ENCODE data around the gene TADA3.

The TADA3 gene

DNA sequence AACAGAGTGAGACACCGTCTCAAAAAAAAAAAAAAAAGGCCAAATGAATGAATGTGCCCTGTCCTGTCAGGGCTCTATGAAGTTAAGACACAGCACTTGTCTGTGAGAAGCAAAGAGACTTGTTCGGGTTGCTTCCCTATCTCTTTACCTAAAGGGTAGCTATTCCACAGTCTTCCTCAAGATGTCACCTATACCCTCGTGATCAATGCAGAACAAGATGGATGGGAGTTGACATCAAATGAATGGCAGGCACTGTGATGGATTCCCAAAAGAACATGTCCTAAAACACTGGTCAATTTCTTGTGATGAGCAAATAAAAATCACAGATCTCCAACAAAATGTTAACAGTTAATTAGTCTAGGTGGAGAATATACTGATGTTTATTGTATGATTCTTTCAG is 9.5 kb downstream of the TADA3 start:
- no peak for DNase-seq (ENCODE audit: low spot score)
- TF ChIP-seq, protein P1, sequence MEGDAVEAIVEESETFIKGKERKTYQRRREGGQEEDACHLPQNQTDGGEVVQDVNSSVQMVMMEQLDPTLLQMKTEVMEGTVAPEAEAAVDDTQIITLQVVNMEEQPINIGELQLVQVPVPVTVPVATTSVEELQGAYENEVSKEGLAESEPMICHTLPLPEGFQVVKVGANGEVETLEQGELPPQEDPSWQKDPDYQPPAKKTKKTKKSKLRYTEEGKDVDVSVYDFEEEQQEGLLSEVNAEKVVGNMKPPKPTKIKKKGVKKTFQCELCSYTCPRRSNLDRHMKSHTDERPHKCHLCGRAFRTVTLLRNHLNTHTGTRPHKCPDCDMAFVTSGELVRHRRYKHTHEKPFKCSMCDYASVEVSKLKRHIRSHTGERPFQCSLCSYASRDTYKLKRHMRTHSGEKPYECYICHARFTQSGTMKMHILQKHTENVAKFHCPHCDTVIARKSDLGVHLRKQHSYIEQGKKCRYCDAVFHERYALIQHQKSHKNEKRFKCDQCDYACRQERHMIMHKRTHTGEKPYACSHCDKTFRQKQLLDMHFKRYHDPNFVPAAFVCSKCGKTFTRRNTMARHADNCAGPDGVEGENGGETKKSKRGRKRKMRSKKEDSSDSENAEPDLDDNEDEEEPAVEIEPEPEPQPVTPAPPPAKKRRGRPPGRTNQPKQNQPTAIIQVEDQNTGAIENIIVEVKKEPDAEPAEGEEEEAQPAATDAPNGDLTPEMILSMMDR (IDR thresholded peaks at IDR 0.05; ENCODE audit: extremely low read depth, missing control alignments) = peak; percentile 4

DNA sequence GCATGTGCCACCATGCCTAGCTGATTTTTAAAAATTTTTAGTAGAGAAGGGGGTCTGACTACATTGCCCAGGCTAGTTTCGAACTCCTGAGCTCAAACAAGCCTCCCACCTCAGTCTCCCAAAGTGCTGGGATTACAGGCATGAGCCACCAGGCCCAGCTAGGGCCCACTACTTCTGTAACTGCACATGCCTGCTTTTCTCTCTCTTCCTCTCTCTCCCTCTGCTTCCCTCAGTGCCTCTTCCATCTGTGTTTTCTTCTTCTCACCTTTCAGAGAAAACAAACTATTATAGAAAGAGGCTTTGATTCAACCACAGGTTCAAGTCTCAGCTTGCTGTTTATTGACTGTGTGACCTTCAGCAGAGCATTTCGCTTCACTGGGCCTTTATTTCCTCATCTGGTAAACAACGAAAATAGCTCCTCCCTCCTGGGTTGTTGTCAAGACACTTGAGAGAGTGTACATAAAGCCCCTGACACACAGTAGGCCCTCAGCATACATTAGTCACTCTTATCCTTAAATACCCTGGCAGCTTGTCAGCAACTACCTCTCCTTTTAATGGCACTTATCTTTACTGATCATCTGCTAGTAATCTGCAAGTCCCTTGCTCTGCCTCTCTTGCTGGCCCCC is 10.2 kb downstream of the TADA3 start:
- no peak for DNase-seq (ENCODE audit: low spot score)

DNA sequence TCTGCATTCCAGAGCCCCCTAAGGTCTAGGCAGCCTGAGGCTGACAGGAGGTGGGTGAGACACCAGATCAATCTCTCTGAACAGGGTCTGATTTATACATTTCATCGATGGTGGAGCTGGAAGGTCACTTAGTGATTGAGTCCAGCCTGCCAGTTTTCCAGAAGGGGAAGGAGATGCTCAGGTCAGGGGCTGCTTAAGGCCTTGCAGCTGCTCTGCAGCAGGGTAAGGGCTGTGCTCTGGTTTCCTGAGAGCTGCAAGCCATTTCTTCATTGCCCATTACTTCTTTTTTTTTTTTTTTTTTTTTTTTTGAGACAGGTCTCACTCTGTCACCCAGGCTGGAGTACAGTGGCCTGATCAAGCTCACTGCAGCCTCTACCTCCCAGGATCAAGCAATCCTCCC is 10.7 kb downstream of the TADA3 start:
- no peak for DNase-seq (ENCODE audit: low spot score)
- TF ChIP-seq, protein P1 (IDR thresholded peaks at IDR 0.05; ENCODE audit: extremely low read depth, missing control alignments) = no peak

More for the DNA sequence above, 10.2 kb downstream of the TADA3 start:
- TF ChIP-seq, protein P1 (IDR thresholded peaks at IDR 0.05; ENCODE audit: extremely low read depth, missing control alignments) = no peak

DNA sequence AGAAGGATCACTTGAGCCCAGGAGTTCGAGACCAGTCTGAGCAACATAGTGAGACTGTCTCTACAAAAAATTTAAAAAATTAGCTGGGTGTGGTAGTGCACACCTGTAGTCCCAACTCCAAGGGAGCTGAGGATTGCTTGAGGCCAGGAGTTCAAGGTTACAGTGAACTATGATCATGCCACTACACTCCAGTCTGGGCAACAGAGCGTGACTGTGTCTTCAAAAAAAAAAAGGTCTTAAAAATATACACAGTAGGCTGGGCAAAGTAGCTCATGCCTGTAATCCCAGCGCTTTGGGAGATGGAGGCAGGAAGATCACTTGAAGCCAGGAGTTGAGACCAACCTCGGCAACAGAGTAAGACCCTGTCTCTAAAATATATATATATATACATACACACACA is 11.4 kb downstream of the TADA3 start:
- no peak for DNase-seq (ENCODE audit: low spot score)
- TF ChIP-seq, protein P1 (IDR thresholded peaks at IDR 0.05; ENCODE audit: extremely low read depth, missing control alignments) = no peak

DNA sequence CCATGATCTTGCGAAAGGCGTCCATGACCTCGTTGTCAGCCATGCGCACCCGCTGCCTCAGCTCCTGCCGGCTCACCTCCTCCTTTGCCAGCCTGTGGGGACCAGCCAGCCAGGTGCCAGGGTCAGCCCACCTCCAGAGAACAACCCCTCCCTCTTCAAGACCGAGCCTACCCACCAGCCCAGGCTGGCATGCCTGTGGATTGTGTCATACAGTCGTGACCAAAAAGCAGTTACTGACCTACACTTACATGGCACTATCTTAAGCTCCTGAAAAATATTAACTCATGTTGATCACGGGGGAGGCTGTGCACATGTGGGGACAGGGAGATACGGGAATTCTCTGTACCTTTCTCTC is 11.8 kb downstream of the TADA3 start:
- TF ChIP-seq, protein P1 (IDR thresholded peaks at IDR 0.05; ENCODE audit: extremely low read depth, missing control alignments) = no peak
- no peak for DNase-seq (ENCODE audit: low spot score)

DNA sequence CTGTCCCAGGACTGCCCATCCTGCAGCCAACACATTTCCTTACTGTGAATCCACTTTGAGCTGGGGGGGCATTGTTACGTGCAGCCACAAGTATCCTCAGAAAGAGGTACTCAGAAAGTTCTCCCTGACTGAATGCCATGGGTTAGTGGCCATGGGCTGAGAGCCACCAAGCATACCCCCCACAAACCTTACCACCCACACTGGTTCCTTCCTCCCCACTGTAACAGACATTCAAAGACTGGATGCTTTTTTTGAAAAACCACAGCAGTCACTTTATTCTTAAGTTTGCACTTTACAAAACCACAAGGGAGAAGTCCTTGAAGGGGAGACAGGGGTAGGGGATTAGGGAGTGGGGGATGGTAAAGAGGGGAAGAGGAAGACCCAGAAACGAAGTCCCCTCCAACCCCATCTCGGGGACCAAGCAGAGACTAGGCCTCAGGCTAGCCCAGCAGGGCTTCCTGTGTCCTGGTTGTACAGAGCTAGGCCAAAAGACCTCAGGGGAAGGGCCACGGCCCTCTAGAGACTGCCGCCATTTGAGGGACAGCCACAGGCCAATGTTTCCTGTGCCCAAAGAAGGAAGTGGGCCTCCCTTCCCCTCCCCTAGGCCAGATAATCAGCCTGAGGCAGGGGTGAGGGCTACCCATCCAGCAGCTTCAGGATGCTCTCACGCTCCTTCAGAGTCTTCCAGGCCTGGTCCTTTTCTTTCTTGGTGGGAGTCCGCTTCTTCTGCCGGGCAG is 12.4 kb downstream of the TADA3 start:
- peak; percentile 61 for DNase-seq (ENCODE audit: low spot score)
- TF ChIP-seq, protein P1 (IDR thresholded peaks at IDR 0.05; ENCODE audit: extremely low read depth, missing control alignments) = no peak

DNA sequence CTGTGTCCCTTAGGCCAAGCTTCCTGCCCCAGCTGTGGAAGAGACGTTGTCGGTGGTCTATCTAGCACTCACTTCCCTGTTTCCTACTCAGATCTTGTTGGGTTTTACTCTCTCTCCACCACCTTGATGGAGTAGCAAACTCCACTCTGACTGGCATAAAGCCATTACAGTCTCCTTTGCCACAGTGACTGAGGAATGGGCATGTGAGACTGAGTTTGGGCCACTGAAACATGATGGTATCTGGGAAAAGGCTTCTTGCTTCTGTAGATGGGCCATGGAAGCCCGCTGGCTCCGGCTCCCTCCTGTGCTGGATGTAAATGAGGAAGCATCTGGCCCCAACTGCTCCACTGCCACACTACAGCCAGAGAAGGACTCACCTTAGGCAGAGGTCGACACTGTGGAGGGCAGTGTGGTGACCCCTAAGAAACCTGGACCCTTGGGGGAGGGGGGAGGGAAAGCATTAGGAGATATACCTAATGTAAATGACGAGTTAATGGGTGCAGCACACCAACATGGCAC is 13.1 kb downstream of the TADA3 start:
- TF ChIP-seq, protein P1 (IDR thresholded peaks at IDR 0.05; ENCODE audit: extremely low read depth, missing control alignments) = no peak
- DNase-seq (ENCODE audit: low spot score) = no peak
